ENCODE results near the gene POGZ. TPM values are rescaled to one million over a fixed set of nuclear protein-coding genes. Genes with fewer than 3 reads are reported as not detected.

POGZ gene
- total RNA-seq, 1 experiment from 2014 or later, result 80.6 TPM

DNA sequence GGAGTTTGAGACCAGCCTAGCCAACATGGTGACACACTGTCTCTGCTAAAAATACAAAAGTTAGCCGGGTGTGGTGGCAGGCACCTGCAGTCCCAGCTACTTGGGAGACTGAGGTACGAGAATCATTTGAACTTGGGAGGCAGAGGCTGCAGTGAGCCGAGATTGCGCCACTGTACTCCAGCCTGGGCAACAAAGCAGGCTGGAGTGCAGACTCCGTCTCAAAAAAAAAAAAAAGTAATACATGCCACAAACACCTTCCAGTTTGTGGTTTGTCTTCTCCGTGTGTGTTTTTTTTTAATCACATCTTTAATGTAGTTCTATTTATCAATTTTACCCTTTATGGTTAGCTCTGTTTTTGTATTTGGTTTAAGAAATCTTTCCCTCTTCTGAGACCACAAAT, 22.3 kb downstream of the POGZ start:
- no peak overlapping the region for H2AFZ ChIP-seq (ENCODE audit: low read depth, low read length, poor library complexity, severe bottlenecking)
- H3K36me3 ChIP-seq (ENCODE audit: control insufficient read depth in 1 of 2, insufficient read depth in 2 of 2, low read length in 2 of 2), result peaks cover 7 to 18% of the 10 kb centered on the region in 2 experiments; a peak in 1 of 4 replicates
- intact Hi-C loops (cut with micrococcal nuclease), result no loop called here
- no peak overlapping the region for H3K4me3 ChIP-seq (replicated peaks in 1 of 2; ENCODE audit: low read depth in 1 of 2, low read length in 2 of 2)
- H3K79me2 ChIP-seq (ENCODE audit: insufficient read depth, low read length), result peaks cover 98% of the 10 kb centered on the region
- no peak overlapping the region for H3K9ac ChIP-seq (ENCODE audit: low read length)
- RAD21 ChIA-PET (ENCODE audit: low non-redundant PET in 1 of 2, low total read pairs in 2 of 2, uncharacterized antibody in 2 of 2, unreplicated experiment in 2 of 2), result no interaction called here
- ATAC-seq (no peak), DNase-seq (ENCODE audit: low read depth, low spot score) (no peak)
- H3K9me2 ChIP-seq (ENCODE audit: insufficient read depth), result no peaks in the 10 kb centered on the region
- H3K4me1 ChIP-seq (ENCODE audit: control insufficient read depth in 1 of 2, insufficient read depth in 2 of 2, low read length in 2 of 2), result no peaks in the 10 kb centered on the region
- H3K4me2 ChIP-seq (ENCODE audit: low read length), result no peak overlapping the region
- TF ChIP-seq ZNF274 (IDR thresholded peaks at IDR 0.05; ENCODE audit: low read depth, low read length) (no peak), ELF1 (IDR thresholded peaks at IDR 0.05; ENCODE audit: borderline replicate concordance, low read depth) (no peak), TCF7L2 (IDR thresholded peaks at IDR 0.05; ENCODE audit: borderline replicate concordance, extremely low read depth, insufficient read depth, insufficient read length) (no peak), POLR2A (IDR thresholded peaks at IDR 0.05; ENCODE audit: borderline replicate concordance, extremely low read depth, insufficient read depth, insufficient read length) (no peak), SP1 (IDR thresholded peaks at IDR 0.05; ENCODE audit: low read depth) (no peak), CEBPB (IDR thresholded peaks at IDR 0.05; ENCODE audit: low read depth) (no peak), JUND (IDR thresholded peaks at IDR 0.05) (no peak), SIN3A (IDR thresholded peaks at IDR 0.05; ENCODE audit: low read depth) (no peak), ZFX (IDR thresholded peaks at IDR 0.05) (no peak), YY1 (IDR thresholded peaks at IDR 0.05; ENCODE audit: extremely low read depth, insufficient replicate concordance, low read depth, low read length) (no peak)
- TF ChIP-seq, protein P1, sequence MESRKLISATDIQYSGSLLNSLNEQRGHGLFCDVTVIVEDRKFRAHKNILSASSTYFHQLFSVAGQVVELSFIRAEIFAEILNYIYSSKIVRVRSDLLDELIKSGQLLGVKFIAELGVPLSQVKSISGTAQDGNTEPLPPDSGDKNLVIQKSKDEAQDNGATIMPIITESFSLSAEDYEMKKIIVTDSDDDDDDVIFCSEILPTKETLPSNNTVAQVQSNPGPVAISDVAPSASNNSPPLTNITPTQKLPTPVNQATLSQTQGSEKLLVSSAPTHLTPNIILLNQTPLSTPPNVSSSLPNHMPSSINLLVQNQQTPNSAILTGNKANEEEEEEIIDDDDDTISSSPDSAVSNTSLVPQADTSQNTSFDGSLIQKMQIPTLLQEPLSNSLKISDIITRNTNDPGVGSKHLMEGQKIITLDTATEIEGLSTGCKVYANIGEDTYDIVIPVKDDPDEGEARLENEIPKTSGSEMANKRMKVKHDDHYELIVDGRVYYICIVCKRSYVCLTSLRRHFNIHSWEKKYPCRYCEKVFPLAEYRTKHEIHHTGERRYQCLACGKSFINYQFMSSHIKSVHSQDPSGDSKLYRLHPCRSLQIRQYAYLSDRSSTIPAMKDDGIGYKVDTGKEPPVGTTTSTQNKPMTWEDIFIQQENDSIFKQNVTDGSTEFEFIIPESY (IDR thresholded peaks at IDR 0.05; ENCODE audit: extremely low read depth, insufficient replicate concordance, low read length), result no peak
- TF ChIP-seq, protein P2, sequence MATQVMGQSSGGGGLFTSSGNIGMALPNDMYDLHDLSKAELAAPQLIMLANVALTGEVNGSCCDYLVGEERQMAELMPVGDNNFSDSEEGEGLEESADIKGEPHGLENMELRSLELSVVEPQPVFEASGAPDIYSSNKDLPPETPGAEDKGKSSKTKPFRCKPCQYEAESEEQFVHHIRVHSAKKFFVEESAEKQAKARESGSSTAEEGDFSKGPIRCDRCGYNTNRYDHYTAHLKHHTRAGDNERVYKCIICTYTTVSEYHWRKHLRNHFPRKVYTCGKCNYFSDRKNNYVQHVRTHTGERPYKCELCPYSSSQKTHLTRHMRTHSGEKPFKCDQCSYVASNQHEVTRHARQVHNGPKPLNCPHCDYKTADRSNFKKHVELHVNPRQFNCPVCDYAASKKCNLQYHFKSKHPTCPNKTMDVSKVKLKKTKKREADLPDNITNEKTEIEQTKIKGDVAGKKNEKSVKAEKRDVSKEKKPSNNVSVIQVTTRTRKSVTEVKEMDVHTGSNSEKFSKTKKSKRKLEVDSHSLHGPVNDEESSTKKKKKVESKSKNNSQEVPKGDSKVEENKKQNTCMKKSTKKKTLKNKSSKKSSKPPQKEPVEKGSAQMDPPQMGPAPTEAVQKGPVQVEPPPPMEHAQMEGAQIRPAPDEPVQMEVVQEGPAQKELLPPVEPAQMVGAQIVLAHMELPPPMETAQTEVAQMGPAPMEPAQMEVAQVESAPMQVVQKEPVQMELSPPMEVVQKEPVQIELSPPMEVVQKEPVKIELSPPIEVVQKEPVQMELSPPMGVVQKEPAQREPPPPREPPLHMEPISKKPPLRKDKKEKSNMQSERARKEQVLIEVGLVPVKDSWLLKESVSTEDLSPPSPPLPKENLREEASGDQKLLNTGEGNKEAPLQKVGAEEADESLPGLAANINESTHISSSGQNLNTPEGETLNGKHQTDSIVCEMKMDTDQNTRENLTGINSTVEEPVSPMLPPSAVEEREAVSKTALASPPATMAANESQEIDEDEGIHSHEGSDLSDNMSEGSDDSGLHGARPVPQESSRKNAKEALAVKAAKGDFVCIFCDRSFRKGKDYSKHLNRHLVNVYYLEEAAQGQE (IDR thresholded peaks at IDR 0.05; ENCODE audit: low read depth), result no peak
- TF ChIP-seq, protein P3, sequence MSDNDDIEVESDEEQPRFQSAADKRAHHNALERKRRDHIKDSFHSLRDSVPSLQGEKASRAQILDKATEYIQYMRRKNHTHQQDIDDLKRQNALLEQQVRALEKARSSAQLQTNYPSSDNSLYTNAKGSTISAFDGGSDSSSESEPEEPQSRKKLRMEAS (IDR thresholded peaks at IDR 0.05), result no peak
- TF ChIP-seq, protein P4, sequence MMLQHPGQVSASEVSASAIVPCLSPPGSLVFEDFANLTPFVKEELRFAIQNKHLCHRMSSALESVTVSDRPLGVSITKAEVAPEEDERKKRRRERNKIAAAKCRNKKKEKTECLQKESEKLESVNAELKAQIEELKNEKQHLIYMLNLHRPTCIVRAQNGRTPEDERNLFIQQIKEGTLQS (IDR thresholded peaks at IDR 0.05), result no peak
- CTCF ChIA-PET, result no interaction called here
- H3K27me3 ChIP-seq (ENCODE audit: insufficient read depth, low read length), result no peaks in the 10 kb centered on the region
- 0 out of 2 replicates have a peak, but pooled peaks cover 4% of the 10 kb centered on the region for H4K20me1 ChIP-seq (ENCODE audit: insufficient read depth)
- no peak overlapping the region for H3K27ac ChIP-seq (ENCODE audit: low read depth, low read length)
- no peaks in the 10 kb centered on the region for H3K9me3 ChIP-seq (ENCODE audit: control insufficient read depth in 1 of 2, insufficient read depth in 1 of 2, low read depth in 1 of 2, low read length in 2 of 2)
- BruUV-seq (replicated peaks), result no TSS peak
- POLR2A ChIA-PET, result no interaction called here

All from HCT116 (cell line).